Measurements from ENCODE around the gene MAG. TPM values are rescaled to one million over a fixed set of nuclear protein-coding genes. Genes with fewer than 3 reads are reported as not detected.
"Not testable (repeated sequence)": the region's sequence is repeated elsewhere in the genome, so short reads cannot be mapped to it uniquely, and the experiment has no call there.

The MAG gene
- total and polyA plus RNA-seq, 12 donors: 0.33 to 45.0 (median 2.1) TPM; not detected in 1

DNA sequence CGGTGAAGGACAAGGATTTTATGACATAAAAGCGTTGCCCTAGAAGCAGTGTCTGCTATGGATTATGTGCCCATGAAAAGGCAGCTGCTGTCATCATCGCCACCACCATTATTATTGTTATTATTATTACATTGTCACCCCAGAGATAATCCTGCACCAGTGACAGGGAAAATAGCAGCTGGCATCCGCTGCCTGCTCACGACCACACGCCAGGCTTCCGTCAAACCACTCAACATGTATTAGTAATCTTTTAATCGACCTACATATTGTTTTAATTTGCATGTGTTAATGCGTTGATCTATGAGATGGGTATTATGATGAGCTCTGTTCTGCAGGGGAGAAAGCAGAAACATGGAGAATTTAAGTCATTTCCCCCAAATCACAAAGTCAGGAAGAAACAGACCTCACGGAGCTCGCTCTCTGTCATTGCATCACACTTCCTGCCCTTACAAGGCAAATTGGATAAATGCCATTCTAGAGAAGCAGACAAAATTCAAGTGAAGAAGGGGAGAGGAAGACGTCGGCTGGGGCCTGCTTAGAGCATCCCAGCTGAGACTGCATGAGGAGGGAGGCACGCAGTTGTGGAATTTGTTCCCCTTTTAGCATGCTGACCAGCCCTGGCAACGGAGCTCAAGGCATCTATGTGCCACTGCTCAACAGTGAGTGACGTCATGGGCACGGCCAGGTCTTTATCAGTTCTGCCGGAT is 66.1 kb downstream of the MAG start, which contains the start of gene FFAR3:
FFAR3 (plus strand) TSS at position 594 of the 707 bp plus-strand sequence. CDS start 431 bp downstream, outside the sequence.
- TF ChIP-seq, protein P1, sequence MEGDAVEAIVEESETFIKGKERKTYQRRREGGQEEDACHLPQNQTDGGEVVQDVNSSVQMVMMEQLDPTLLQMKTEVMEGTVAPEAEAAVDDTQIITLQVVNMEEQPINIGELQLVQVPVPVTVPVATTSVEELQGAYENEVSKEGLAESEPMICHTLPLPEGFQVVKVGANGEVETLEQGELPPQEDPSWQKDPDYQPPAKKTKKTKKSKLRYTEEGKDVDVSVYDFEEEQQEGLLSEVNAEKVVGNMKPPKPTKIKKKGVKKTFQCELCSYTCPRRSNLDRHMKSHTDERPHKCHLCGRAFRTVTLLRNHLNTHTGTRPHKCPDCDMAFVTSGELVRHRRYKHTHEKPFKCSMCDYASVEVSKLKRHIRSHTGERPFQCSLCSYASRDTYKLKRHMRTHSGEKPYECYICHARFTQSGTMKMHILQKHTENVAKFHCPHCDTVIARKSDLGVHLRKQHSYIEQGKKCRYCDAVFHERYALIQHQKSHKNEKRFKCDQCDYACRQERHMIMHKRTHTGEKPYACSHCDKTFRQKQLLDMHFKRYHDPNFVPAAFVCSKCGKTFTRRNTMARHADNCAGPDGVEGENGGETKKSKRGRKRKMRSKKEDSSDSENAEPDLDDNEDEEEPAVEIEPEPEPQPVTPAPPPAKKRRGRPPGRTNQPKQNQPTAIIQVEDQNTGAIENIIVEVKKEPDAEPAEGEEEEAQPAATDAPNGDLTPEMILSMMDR (IDR thresholded peaks at IDR 0.05): no peak
- TF ChIP-seq POLR2A (IDR thresholded peaks at IDR 0.05): no peak
- Histone ChIP-seq H3K9me3 (replicated peaks in 1 of 3) (no peaks in the 10 kb centered on the region), H3K4me1 (replicated peaks in 1 of 2) (no peaks in the 10 kb centered on the region), H3K4me3 (no peak within 1 kb of the TSS), H3K36me3 (replicated peaks in 1 of 2) (no peaks in the 10 kb centered on the region), H3K27ac (no peak within 1 kb of the TSS), H3K27me3 (no peaks in the 10 kb centered on the region)
- peak in 6 of 7 donors; percentile 24 to 75 (median 52) for DNase-seq
- 46 to 56% (median 52%) methylated on average over 15 to 18 of the region's 18 CpGs for WGBS, 4 donors
- intact Hi-C loops (cut with DNase I): no loop called here

DNA sequence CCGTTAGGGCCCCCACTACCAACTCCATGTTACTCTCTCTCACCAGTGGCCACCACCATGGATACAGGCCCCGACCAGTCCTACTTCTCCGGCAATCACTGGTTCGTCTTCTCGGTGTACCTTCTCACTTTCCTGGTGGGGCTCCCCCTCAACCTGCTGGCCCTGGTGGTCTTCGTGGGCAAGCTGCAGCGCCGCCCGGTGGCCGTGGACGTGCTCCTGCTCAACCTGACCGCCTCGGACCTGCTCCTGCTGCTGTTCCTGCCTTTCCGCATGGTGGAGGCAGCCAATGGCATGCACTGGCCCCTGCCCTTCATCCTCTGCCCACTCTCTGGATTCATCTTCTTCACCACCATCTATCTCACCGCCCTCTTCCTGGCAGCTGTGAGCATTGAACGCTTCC is 66.9 kb downstream of the MAG start:
- intact Hi-C loops (cut with DNase I); H3K4me3 ChIP-seq; H3K9me3 ChIP-seq (replicated peaks in 1 of 3); H3K27me3 ChIP-seq; H3K36me3 ChIP-seq (replicated peaks in 1 of 2); DNase-seq; H3K27ac ChIP-seq; H3K4me1 ChIP-seq (replicated peaks in 1 of 2): not testable (repeated sequence)
- WGBS, 4 donors: 75 to 84% (median 80%) methylated on average over 8 to 13 of the region's 16 CpGs

DNA sequence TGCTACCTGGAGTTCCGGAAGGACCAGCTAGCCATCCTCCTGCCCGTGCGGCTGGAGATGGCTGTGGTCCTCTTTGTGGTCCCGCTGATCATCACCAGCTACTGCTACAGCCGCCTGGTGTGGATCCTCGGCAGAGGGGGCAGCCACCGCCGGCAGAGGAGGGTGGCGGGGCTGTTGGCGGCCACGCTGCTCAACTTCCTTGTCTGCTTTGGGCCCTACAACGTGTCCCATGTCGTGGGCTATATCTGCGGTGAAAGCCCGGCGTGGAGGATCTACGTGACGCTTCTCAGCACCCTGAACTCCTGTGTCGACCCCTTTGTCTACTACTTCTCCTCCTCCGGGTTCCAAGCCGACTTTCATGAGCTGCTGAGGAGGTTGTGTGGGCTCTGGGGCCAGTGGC is 67.4 kb downstream of the MAG start:
- H3K4me3 ChIP-seq: not testable (repeated sequence)
- DNase-seq: peak in 1 of 7 donors; percentile 38

DNA sequence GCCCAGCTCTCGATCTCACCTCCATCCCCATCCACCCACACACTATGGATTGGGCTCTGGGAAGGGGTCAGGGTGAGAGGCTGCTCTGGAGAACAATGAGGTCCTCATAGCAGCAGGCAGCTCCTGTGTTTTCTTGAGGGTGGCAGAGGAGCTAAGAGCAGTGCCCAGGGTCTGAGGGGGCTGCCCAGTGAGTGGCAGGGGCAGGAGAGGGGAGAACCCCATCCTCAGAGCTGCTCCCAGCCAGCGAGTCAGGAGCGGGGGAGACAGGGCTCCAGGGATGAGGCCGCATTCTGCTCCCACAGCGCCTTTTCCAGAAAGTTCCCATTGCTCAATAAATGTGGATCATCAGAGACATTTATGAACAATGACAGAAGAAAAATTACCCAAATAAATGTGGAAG is 68.1 kb downstream of the MAG start:
- H3K4me1 ChIP-seq (replicated peaks in 1 of 2); H3K36me3 ChIP-seq (replicated peaks in 1 of 2); H3K9me3 ChIP-seq (replicated peaks in 1 of 3); intact Hi-C loops (cut with DNase I); H3K4me3 ChIP-seq; H3K27ac ChIP-seq; H3K27me3 ChIP-seq: not testable (repeated sequence)
- 80 to 93% methylated on average over 2 of the region's 5 CpGs; no CpG with 5 or more reads in 2 of the 4 donors for WGBS, 4 donors
- DNase-seq: peak in 1 of 7 donors; percentile 2

More for the DNA sequence above, 67.4 kb downstream of the MAG start:
- intact Hi-C loops (cut with DNase I); H3K27me3 ChIP-seq; H3K9me3 ChIP-seq (replicated peaks in 1 of 3); H3K27ac ChIP-seq; H3K4me1 ChIP-seq (replicated peaks in 1 of 2); H3K36me3 ChIP-seq (replicated peaks in 1 of 2): not testable (repeated sequence)
- 71 to 91% (median 85%) methylated on average over 9 to 19 of the region's 21 CpGs for WGBS, 4 donors

DNA sequence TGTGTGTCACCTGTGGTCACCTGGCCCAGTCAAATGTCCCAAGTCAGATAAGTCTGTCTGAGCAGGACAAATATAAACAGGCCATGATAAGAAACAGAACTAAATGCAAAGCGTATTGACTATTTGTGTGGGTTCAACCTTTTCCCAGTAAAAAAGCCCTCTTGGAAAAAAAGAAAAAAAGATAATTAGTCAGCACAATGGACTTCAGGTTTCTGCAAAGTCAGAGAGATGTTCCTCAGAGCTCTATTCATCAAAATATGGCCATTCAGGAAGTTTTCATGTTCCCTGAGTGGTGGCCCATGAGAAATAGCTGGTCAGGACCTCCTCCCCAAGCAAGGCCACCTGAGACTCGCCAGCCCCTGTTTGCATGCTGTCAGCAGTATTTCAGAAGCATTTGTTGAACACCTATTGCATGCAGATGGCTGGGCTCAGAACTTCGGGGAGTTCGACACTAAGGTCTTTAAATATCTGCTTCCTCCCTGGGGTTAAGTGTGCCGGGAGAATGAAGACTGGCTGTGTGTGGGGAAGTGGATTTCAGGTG is 69.0 kb downstream of the MAG start:
- WGBS, 4 donors: 38 to 71% (median 53%) methylated on average over 5 of the region's 5 CpGs; no CpG with 5 or more reads in 1 of the 4 donors
- Histone ChIP-seq H3K27ac (no peak overlapping the region), H3K9me3 (replicated peaks in 1 of 3) (no peaks in the 10 kb centered on the region), H3K4me3 (no peak overlapping the region), H3K4me1 (replicated peaks in 1 of 2) (no peaks in the 10 kb centered on the region), H3K36me3 (replicated peaks in 1 of 2) (no peaks in the 10 kb centered on the region), H3K27me3 (no peaks in the 10 kb centered on the region)
- DNase-seq: peak in 1 of 7 donors; percentile 2
- intact Hi-C loops (cut with DNase I): no loop called here
- TF ChIP-seq POLR2A (IDR thresholded peaks at IDR 0.05): no peak
- TF ChIP-seq, protein P1 (IDR thresholded peaks at IDR 0.05): no peak
